Suppressor macrophage (primary cell): ENCODE measurements around the gene ELFN1.

ENCODE experiments used
- DNase-seq, 4 experiments: peaks; one replicate each; pipeline ENCODE4 v3.0.0-alpha.2; 2020 to 2022

Gene ELFN1

GRCh38 chr7:1664711-1665548 is 5.1 kb upstream of the ELFN1 start:
- peak; percentile 52 to 83 (median 71) for DNase-seq

- peak in 3 of 4 experiments; percentile 18 to 59 (median 46) for DNase-seq
These were observed 4.3 kb upstream of the ELFN1 start for GRCh38 chr7:1665549-1666316.

GRCh38 chr7:1666317-1666822 is 3.7 kb upstream of the ELFN1 start:
- peak; percentile 4 to 56 (median 36) for DNase-seq

- peak; percentile 13 to 65 (median 46) for DNase-seq
These were observed 3.1 kb upstream of the ELFN1 start for GRCh38 chr7:1666823-1667565.

GRCh38 chr7:1667566-1668395 is 2.3 kb upstream of the ELFN1 start:
- DNase-seq = no peak

GRCh38 chr7:1668396-1669063 is 1.5 kb upstream of the ELFN1 start:
- no peak for DNase-seq

- DNase-seq = peak in 1 of 4 experiments; percentile 26
These were observed 769 bp upstream of the ELFN1 start for GRCh38 chr7:1669064-1669951.

GRCh38 chr7:1670894-1671593 is 967 bp downstream of the ELFN1 start:
- DNase-seq = no peak

GRCh38 chr7:1671594-1672451 is 1.7 kb downstream of the ELFN1 start:
- no peak for DNase-seq

GRCh38 chr7:1672851-1673486 is 2.9 kb downstream of the ELFN1 start:
- no peak for DNase-seq

GRCh38 chr7:1673581-1674118 is 3.6 kb downstream of the ELFN1 start:
- DNase-seq = no peak

GRCh38 chr7:1674161-1675035 is 4.3 kb downstream of the ELFN1 start:
- no peak for DNase-seq

- no peak for DNase-seq
These were observed 5.1 kb downstream of the ELFN1 start for GRCh38 chr7:1675036-1675671.

- no peak for DNase-seq
These were observed 5.8 kb downstream of the ELFN1 start for GRCh38 chr7:1675673-1676549.

GRCh38 chr7:1676550-1677078 is 6.5 kb downstream of the ELFN1 start:
- DNase-seq = no peak
